Measurements from ENCODE around the gene LRRC28.
"Not testable (repeated sequence)": the region's sequence is repeated elsewhere in the genome, so short reads cannot be mapped to it uniquely, and the experiment has no call there.

The LRRC28 gene

DNA sequence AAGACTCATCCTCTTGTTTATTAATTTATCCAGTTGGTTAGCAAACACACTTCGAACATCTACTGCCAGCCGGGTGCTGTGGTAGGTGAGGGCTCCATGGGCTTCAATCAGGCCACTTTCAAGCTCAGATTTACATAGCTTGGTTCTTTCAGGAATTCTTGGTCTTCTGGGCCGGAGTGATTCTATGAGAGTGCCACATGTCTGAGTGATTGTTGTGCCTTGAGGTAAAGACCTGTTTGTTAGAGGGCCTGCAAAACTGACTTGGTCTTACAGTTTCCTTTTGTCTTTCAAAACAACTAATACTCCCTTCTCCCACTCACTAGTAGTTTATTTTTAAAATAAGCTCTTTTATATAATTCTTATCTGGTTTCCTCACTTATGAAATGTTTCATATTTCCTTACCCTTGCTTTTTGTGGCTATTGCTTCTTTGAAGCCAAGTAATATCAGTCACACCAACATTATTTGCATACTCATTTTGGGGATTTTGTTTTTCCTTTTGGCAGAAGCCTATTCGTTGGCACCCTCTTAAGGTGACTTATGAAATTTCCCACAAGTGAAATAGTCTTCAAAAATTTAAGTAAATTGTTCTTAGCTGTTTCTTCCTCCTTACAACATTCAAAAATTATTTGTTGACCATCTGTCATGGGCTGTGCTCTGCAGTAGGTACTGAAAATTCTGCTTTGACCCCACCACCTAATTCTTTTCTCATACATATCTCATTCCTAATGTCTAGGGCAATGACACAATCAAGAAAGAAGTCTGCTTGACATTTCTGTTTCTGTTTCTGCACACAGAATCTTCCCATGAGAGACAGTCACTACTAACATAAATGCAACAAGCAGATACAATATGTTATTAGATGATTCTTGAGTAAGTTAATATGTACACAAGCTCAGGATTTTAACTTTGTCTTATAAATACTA, 120.2 kb downstream of the LRRC28 start:
- Mint-ChIP-seq H3K27me3 (no peaks in the 10 kb centered on the region), H3K4me1 (peaks cover 17% of the 10 kb centered on the region), H3K9me3 (peaks cover 19% of the 10 kb centered on the region), H3K36me3 (peaks cover 49% of the 10 kb centered on the region), H3K4me3 (no peak overlapping the region), H3K27ac (peak overlapping the region; percentile 71)
- peak; percentile 68 for ATAC-seq

DNA sequence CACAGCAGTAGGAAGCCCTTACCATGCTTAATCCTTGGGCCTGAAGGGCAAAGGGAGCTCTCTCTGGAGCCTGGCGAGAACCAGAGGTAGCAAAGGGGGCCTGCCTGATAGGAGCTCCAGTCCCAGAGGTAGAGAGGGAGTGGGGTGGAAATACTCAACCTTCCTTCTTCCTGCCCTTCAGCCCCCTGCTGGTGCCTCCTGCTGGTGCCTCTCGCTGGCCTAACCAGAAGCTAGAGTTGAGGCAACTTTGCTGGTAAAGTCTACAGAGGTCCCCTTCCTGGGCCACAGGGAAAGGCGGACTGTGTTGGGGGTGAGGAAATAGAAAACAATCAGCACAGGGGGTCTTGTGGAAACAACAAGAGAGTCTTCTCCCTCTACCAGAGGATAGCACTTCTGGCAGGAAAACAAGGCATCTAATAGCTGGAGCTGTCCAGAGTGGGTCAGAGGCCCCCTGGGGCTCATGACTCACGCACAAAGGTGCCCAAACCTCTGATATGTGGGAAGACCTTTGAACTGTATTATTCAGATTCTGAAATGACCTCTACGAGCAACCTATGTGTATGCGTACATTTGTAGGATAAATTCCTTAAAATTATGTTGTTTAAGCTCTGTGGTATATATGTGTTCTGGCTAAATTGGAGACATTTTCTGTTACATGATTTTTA, 133.9 kb downstream of the LRRC28 start:
- Mint-ChIP-seq H3K27me3 (no peaks in the 10 kb centered on the region), H3K27ac (no peak overlapping the region)
- no peak for ATAC-seq

DNA sequence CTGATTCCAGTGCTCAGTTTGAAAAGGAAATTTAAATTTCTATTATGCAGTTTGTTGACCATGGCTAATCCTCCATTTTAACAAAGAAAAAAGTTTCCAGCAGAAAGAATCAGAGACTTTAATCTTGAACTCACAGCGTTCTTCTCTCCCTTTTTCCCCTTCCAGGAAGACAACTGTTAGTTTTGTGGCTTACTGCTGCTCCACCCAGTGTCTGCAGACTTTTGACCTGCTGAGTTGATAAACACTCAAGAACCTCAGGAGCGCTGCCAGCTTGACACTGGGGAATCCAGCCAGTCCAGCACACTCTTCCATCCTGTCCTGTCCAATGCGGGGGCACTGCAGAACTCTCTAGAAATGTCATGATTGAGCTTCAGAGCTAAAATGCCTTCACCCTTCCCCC, 134.6 kb downstream of the LRRC28 start:
- no peak for ATAC-seq
- H3K27ac Mint-ChIP-seq: peak overlapping the region; percentile 57

More for the DNA sequence above, 133.9 kb downstream of the LRRC28 start:
- Mint-ChIP-seq H3K9me3 (no peaks in the 10 kb centered on the region), H3K36me3 (peaks cover 26% of the 10 kb centered on the region), H3K4me3 (no peak overlapping the region), H3K4me1 (no peaks in the 10 kb centered on the region)

DNA sequence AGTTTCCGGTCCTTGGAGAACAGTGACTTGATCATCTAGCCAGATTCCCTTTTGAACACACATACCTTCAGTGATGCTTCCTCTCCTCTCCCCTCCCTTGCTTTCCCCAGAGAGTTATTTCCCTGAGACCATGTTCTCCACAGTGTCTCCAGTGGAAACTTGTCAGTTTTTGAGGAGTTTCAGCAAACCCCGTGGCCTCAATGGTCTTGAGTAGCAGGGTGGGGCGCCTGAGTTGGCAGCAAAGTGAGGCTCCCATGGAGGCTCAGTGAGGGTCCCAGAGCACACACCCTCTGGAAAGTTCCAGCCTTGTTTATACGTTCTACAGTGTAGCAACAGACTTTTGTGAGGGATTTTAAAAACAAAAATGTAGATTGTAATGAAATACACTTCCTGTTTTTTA, 135.1 kb downstream of the LRRC28 start:
- Mint-ChIP-seq H3K27ac (peak overlapping the region; percentile 57), H3K9me3 (no peaks in the 10 kb centered on the region), H3K4me3 (no peak overlapping the region), H3K4me1 (no peaks in the 10 kb centered on the region), H3K36me3 (peaks cover 18% of the 10 kb centered on the region), H3K27me3 (no peaks in the 10 kb centered on the region)
- no peak for ATAC-seq

More for the DNA sequence above, 134.6 kb downstream of the LRRC28 start:
- Mint-ChIP-seq H3K36me3 (peaks cover 24% of the 10 kb centered on the region), H3K4me1 (no peaks in the 10 kb centered on the region), H3K9me3 (no peaks in the 10 kb centered on the region), H3K4me3 (no peak overlapping the region), H3K27me3 (no peaks in the 10 kb centered on the region)

DNA sequence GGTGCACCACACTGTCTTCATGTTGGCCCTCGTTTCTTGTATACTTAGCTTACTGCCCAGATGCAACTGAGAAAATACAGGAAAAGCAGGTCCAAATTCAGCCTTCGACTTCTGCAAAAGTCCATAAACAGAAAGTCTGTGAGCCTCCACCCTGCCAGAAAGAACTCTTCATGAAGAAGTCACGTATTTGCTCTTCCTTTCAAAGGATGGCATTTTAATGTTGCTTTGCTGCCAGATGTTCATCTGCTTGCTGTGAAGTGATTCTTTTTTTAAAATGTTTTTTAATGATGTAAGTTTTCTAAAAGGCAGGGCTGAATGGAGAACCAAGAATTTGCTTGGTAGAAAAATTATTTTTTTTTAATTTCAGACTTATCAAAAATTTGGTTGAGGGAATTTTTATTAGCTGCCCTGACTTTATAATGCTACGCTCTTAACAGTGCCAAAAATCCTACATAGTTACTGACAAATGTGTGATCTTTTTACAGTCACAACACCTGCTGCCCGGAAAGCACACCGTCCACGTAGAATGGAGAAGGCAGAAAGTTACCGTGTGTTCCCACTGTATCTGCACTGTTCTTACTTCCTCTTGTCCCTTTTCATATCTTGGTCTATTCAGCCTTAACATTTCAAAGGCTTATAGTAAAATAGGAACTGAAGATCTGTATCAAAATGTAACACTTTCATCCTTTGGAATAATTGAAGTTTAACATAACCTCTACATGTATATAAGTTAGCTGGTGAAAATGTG, 136.3 kb downstream of the LRRC28 start:
- no peaks in the 10 kb centered on the region for H3K27me3 Mint-ChIP-seq
- H3K27ac Mint-ChIP-seq: no peak overlapping the region
- H3K36me3 Mint-ChIP-seq: peaks cover 25% of the 10 kb centered on the region
- H3K4me1 Mint-ChIP-seq: no peaks in the 10 kb centered on the region
- ATAC-seq: peak; percentile 70
- no peak overlapping the region for H3K4me3 Mint-ChIP-seq
- H3K9me3 Mint-ChIP-seq: peaks cover 6% of the 10 kb centered on the region

DNA sequence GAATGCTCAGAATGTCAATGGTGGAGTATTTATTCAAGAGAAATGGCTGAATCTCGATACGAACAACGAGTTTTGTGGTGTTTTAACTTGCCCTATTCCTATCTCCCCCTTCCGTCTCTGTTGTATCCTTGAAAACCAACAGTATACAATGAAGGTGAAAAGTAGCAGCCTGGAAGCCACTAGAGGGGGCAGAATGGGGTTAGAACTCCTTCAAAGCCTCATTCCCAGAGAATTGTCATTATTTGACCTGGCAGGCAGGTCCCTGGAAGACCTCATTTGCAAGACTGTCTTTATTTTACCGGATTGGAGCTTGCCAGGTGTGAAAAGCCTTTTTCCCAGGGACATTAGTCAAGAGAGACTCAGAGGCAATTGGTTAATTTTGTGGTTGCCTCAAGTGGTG, 139.4 kb downstream of the LRRC28 start:
- ATAC-seq: no peak
- H3K4me3 Mint-ChIP-seq: no peak overlapping the region
- peaks cover 22% of the 10 kb centered on the region for H3K36me3 Mint-ChIP-seq
- H3K9me3 Mint-ChIP-seq: peaks cover 17% of the 10 kb centered on the region
- no peaks in the 10 kb centered on the region for H3K27me3 Mint-ChIP-seq
- H3K27ac Mint-ChIP-seq: no peak overlapping the region
- no peaks in the 10 kb centered on the region for H3K4me1 Mint-ChIP-seq

DNA sequence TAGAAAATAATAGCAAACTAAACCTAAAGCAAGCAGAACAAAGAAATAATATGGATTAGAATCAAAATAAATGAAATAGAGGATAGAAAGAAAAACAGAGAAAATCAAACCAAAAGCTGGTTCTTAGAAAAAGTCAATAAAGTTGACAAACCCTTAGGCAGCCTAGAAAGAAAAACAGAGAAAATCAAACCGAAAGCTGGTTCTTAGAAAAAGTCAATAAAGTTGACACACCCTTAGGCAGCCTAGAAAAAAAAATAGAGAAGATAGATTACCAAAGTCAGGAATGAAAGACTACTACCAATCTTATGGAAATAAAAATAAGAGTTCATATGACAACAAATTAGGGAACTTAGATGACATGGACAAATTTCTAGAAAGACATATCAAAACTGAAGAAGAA, 142.4 kb downstream of the LRRC28 start:
- Mint-ChIP-seq H3K27ac (no peak overlapping the region), H3K27me3 (no peaks in the 10 kb centered on the region), H3K4me3 (no peak overlapping the region), H3K36me3 (peaks cover 14% of the 10 kb centered on the region), H3K9me3 (peaks cover 20% of the 10 kb centered on the region), H3K4me1 (no peaks in the 10 kb centered on the region)
- ATAC-seq: no peak

DNA sequence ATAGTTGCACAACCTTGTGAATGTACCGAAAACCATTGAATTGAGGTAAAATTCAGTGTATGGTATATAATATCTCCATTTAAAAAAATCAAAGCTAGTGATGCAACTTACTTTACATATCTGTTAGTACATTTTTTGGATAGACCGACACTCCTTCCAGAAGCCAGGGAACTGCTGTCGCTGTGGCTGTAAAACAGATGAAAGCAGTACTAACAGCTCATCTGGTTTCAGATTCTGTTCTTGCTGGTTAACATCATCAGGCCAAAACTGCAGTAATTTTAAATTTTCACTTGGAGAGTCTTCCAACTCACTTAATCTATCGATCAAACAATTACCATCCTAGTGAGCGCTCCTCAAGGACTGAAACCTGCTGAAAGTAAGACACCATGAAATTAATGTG, 145.1 kb downstream of the LRRC28 start:
- no peak for ATAC-seq
- Mint-ChIP-seq H3K36me3 (peaks cover 14% of the 10 kb centered on the region), H3K27me3 (no peaks in the 10 kb centered on the region), H3K9me3 (peaks cover 20% of the 10 kb centered on the region), H3K4me1 (no peaks in the 10 kb centered on the region), H3K4me3 (no peak overlapping the region), H3K27ac (no peak overlapping the region)

DNA sequence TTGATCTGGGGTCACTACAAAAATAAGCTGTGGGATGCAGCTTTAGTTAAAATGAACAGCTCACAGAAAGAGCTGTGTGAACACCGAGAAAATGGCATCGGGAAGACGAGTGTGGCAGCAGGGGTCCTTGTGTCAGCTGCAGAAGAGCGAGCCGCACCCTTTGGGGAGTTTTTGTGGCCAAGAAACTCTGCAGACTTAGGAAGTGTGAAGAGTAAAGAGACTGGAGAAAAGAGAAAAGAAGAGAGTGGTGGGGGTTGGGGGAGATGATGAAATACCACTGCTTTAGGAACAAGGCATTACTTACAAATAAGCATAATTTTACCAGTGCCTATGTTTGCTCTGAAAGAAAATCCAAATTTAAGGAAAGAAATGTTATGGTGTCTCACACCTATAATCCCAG, 147.8 kb downstream of the LRRC28 start:
- no peaks in the 10 kb centered on the region for H3K36me3 Mint-ChIP-seq
- H3K4me3 Mint-ChIP-seq: no peak overlapping the region
- peaks cover 6% of the 10 kb centered on the region for H3K9me3 Mint-ChIP-seq
- H3K27me3 Mint-ChIP-seq: no peaks in the 10 kb centered on the region
- no peaks in the 10 kb centered on the region for H3K4me1 Mint-ChIP-seq
- no peak overlapping the region for H3K27ac Mint-ChIP-seq
- ATAC-seq: no peak

DNA sequence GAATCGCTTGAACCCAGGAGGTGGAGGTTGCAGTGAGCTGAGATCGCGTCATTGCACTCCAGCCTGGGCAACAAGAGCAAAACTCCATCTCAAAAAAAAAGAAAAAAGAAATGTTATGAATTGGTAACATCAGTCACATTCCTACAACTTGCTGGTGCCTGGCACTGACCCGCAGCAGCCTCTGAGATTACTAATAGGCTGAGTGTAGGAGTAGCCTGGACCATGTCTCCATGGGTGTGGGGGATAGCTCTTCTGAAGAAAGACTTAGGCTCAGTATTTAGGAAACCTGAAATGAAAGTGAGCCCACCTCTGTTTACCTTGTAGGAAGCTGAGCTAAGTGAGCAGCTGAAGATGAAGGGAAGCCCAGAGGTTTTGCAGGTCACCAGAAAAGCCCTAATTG, 148.3 kb downstream of the LRRC28 start:
- Mint-ChIP-seq H3K27me3 (no peaks in the 10 kb centered on the region), H3K4me1 (no peaks in the 10 kb centered on the region), H3K4me3 (no peak overlapping the region), H3K36me3 (no peaks in the 10 kb centered on the region), H3K9me3 (peaks cover 3% of the 10 kb centered on the region), H3K27ac (no peak overlapping the region)
- ATAC-seq: no peak

DNA sequence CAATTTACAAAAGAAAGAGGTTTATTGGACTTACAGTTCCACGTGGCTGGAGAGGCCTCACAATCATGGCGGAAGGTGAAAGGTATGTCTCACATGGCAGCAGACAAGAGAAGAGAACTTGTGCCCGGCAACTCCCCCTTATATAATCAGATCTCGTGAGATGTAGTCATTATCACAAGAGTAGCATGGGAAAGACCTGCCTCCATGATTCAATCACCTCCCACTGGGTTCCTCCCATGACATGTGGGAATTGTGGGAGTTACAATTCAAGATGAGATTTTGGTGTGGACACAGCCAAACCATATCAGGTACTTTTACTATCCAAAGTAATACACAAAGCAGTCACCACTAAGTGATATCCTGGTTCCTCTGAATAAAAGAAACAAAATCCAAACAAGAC, 149.9 kb downstream of the LRRC28 start:
- not testable (repeated sequence) for H3K9me3 Mint-ChIP-seq, H3K27ac Mint-ChIP-seq, H3K4me1 Mint-ChIP-seq, H3K36me3 Mint-ChIP-seq, H3K27me3 Mint-ChIP-seq, ATAC-seq, H3K4me3 Mint-ChIP-seq

DNA sequence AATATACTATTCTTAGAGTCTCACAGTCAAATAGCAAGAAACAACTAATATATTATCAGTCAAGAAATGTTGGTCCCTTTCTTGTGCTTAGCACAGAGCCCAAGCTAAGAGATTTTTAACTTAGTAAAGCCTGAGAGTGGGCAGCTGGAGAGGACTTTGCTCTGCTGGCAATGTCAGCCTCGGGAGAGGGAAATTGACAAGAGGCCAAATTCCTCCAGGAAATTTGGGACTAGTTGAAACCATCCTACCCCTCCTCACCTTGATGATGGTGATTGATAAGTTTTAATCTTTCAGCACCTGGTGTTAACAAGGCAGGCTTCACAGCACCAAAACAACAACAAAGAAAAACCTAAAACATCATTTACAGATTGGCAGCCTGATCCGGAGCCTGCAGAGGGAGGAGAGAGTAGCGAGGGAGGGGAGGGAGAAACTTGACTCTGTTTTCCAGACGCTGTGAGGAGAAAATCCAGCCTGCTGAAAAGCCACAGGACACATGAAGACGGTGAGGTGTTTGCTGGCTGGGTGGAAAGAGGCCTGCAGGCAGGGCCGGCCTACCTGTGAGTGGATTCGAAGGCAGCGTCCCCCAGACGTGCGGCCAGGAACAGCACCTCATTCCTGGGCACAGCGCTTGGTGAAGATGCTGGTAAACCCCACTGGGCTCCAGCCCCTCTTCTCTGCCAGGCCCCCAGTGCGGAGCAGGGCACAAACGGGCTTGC, 150.9 kb downstream of the LRRC28 start:
- Mint-ChIP-seq H3K27ac (no peak overlapping the region), H3K4me1 (no peaks in the 10 kb centered on the region), H3K36me3 (no peaks in the 10 kb centered on the region), H3K9me3 (no peaks in the 10 kb centered on the region), H3K4me3 (no peak overlapping the region), H3K27me3 (no peaks in the 10 kb centered on the region)
- no peak for ATAC-seq

DNA sequence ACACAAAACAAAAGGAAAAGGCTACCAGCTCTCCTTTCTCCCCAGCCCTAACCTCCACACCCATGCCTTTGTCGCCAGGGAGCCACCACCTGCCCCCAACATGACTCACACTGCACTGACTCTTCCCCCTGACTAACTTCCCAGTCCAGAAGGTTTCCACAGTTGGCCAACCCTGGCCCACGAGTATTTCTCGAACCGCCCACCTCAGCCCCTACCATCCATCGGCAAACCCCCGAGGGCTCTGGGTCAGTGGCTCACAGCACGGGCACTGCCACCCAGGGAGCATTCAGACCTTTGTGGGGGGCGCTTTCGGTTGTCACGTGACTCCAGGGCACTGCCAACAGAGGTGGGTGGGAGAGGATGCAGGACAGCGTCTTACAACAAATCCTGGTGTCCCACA, 152.3 kb downstream of the LRRC28 start:
- Mint-ChIP-seq H3K27me3 (no peaks in the 10 kb centered on the region), H3K36me3 (no peaks in the 10 kb centered on the region), H3K4me1 (peaks cover 5% of the 10 kb centered on the region), H3K27ac (peak overlapping the region; percentile 25), H3K9me3 (no peaks in the 10 kb centered on the region), H3K4me3 (no peak overlapping the region)
- ATAC-seq: no peak

DNA sequence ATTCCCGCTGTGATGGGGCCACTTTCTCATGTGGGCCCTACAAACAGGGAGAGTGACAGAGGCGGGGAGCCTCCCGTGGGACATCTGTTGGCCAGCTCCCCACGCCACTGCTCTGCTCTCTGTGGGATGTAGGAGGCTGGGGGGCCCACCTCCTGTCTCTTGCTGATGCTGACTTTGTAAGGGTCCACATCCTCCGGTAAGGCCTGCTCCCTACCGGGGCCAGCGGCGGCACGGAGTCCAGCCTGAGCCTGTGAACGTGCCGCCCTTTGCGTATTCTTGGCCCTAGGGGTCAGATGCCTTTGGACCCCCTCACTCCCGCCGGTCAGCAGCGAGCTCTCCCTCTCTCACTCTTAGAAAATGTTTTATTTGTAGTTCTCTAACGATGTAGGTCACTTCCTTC, 153.2 kb downstream of the LRRC28 start:
- Mint-ChIP-seq H3K4me1 (peaks cover 14% of the 10 kb centered on the region), H3K27me3 (no peaks in the 10 kb centered on the region), H3K4me3 (no peak overlapping the region), H3K27ac (peak overlapping the region; percentile 25), H3K9me3 (no peaks in the 10 kb centered on the region), H3K36me3 (no peaks in the 10 kb centered on the region)
- ATAC-seq: no peak

DNA sequence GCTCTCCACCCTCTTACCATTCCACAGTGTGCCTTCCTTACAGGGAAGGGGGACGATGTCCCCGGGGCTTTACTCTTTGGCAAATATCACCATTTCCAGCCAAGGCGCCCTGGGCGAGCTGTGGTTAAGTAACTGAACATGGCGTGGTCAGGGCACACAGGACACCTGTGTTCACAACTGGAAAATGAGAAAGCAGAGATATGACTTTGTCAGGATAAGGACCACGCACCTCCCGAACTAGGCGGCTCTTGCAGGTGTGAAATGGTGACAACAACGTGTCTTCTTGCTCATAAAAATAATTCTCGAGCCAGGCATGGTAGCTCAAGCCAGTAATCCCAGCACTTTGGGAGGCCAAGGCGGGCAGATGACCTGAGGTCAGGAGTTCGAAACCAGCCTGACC, 154.8 kb downstream of the LRRC28 start:
- H3K27me3 Mint-ChIP-seq: no peaks in the 10 kb centered on the region
- H3K4me1 Mint-ChIP-seq: peaks cover 14% of the 10 kb centered on the region
- H3K9me3 Mint-ChIP-seq: no peaks in the 10 kb centered on the region
- no peaks in the 10 kb centered on the region for H3K36me3 Mint-ChIP-seq
- H3K4me3 Mint-ChIP-seq: no peak overlapping the region
- ATAC-seq: no peak
- H3K27ac Mint-ChIP-seq: no peak overlapping the region
